ENCODE data around the gene G3BP1. TPM values are rescaled to one million over a fixed set of nuclear protein-coding genes. Genes with fewer than 3 reads are reported as not detected.

The G3BP1 gene
- total and polyA plus RNA-seq, 9 of the 15 experiments (the other 6 are each of a cell fraction or from before 2014, with no cell fraction given): 54.7 to 264 (median 105) TPM

- ChIA-PET POLR2A (interaction anchor here (1.7 to 2.6 kb wide), 2 partner anchors 9 to 19 kb away, joined by 7 to 13 read pairs; no protein-coding TSS in a partner anchor), CTCF (ENCODE audit: low intra/inter-chr PET ratio) (no interaction called here)
- Histone ChIP-seq H3K27ac (ENCODE audit: extremely low read depth, low read depth, low read length) (no peak overlapping the region), H3K9ac (ENCODE audit: insufficient read depth in 1 of 2, low read depth in 2 of 2, low read length in 2 of 2) (peak overlapping the region in 1 of 2 experiments; percentile 94; a peak in 1 of 4 replicates), H2AFZ (ENCODE audit: low read depth, low read length) (no peak overlapping the region), H4K20me1 (replicated peaks; ENCODE audit: control insufficient read depth, insufficient read depth, low read length) (peaks cover 65% of the 10 kb centered on the region), H3K79me2 (ENCODE audit: control insufficient read depth, insufficient read depth, low read length) (peaks cover 90% of the 10 kb centered on the region), H3K4me1 (replicated peaks in 1 of 2; ENCODE audit: control insufficient read depth in 2 of 2, insufficient read depth in 2 of 2, low read length in 2 of 2) (peaks cover 12 to 24% of the 10 kb centered on the region in 2 experiments), H3K36me3 (ENCODE audit: control insufficient read depth, insufficient read depth, low read length) (peaks cover 76% of the 10 kb centered on the region), H3K9me3 (replicated peaks; ENCODE audit: control insufficient read depth, insufficient read depth, low read depth, low read length) (no peaks in the 10 kb centered on the region), H3K4me2 (ENCODE audit: insufficient read depth, low read length) (peak overlapping the region; percentile 29; the same call in 1 of the 2 replicates), H3K9me1 (ENCODE audit: control insufficient read depth, insufficient read depth, low read length) (no peaks in the 10 kb centered on the region), H3K4me3 (peak overlapping the region; percentile 90; the same call in 1 of the 2 replicates), H3K27me3 (ENCODE audit: control insufficient read depth in 2 of 2, insufficient read depth in 2 of 2, low read length in 2 of 2) (no peaks in the 10 kb centered on the region)
- 7% methylated on average over 3 of the region's 3 CpGs for WGBS (ENCODE audit: insufficient coverage, low coverage, missing lambda C conversion rate)
- BruUV-seq (replicated peaks): no TSS peak
- ATAC-seq: no peak
- FAIRE-seq: no peak
- intact Hi-C loops (cut with micrococcal nuclease) (no loop called here), in situ Hi-C loops (cut with MboI) (no loop called here)
- DNase-seq (ENCODE audit: extremely low read depth in 1 of 4, low spot score in 3 of 4): no peak
- TF ChIP-seq SREBF2 (CRISPR knock-in tag; IDR thresholded peaks at IDR 0.05) (no peak), PKNOX1 (IDR thresholded peaks at IDR 0.05) (peak; percentile 53), ASH1L (IDR thresholded peaks at IDR 0.05; ENCODE audit: borderline replicate concordance, low read depth, partially characterized antibody) (no peak), MEIS2 (IDR thresholded peaks at IDR 0.05; ENCODE audit: partially characterized antibody) (peak; percentile 25)
Measured at GRCh38 chr5:151775025-151775606, 3.4 kb downstream of the G3BP1 start.

Measured in K562 (cell line).